ENCODE measurements around the gene ZNF692. TPM values are rescaled to one million over a fixed set of nuclear protein-coding genes. Genes with fewer than 3 reads are reported as not detected.

ZNF692 gene
- total and polyA plus RNA-seq, 2 of the 13 experiments (the other 11 are each of a cell fraction or from before 2014, with no cell fraction given) = 27.3 to 45.8 TPM

GRCh38 chr1:248838357-248839167 lies 20.3 kb downstream of the ZNF692 start (continued):
- TF ChIP-seq ZNF512B (CRISPR knock-in tag; IDR thresholded peaks at IDR 0.05; ENCODE audit: borderline replicate concordance) (peak; percentile 81; the same call in 1 of the 2 replicates), ZNF224 (CRISPR knock-in tag; IDR thresholded peaks at IDR 0.05) (no peak), KLF15 (CRISPR knock-in tag; IDR thresholded peaks at IDR 0.05; ENCODE audit: borderline replicate concordance) (0 out of 2 replicates have a peak, but pooled peaks have one; percentile 9), ZNF639 (CRISPR knock-in tag; conservative IDR thresholded peaks at IDR 0.05) (no peak), ZNF574 (CRISPR knock-in tag; IDR thresholded peaks at IDR 0.05) (peak; percentile 71; the same call in 1 of the 2 replicates), TFE3 (CRISPR knock-in tag; IDR thresholded peaks at IDR 0.05) (no peak), SRY (CRISPR knock-in tag; IDR thresholded peaks at IDR 0.05) (no peak), ZNF646 (CRISPR knock-in tag; IDR thresholded peaks at IDR 0.05) (no peak), ZNF883 (CRISPR knock-in tag; IDR thresholded peaks at IDR 0.05; ENCODE audit: not compliant biosample characterization) (peak; percentile 72), HNRNPLL (IDR thresholded peaks at IDR 0.05; ENCODE audit: low read depth, low read length, poor library complexity, severe bottlenecking) (peak; percentile 46), THYN1 (CRISPR knock-in tag; IDR thresholded peaks at IDR 0.05; ENCODE audit: borderline replicate concordance, low read depth) (no peak), CBX1 (IDR thresholded peaks at IDR 0.05; ENCODE audit: low read depth) (no peak)

Data from HepG2 (cell line).